HuH-7.5 (cell line): ENCODE measurements around the gene BHLHE23.

ENCODE experiments used
- DNase-seq: peaks from one replicate; pipeline ENCODE4 v3.0.0; 2011; ENCODE audit warnings: low spot score

BHLHE23 gene

DNA sequence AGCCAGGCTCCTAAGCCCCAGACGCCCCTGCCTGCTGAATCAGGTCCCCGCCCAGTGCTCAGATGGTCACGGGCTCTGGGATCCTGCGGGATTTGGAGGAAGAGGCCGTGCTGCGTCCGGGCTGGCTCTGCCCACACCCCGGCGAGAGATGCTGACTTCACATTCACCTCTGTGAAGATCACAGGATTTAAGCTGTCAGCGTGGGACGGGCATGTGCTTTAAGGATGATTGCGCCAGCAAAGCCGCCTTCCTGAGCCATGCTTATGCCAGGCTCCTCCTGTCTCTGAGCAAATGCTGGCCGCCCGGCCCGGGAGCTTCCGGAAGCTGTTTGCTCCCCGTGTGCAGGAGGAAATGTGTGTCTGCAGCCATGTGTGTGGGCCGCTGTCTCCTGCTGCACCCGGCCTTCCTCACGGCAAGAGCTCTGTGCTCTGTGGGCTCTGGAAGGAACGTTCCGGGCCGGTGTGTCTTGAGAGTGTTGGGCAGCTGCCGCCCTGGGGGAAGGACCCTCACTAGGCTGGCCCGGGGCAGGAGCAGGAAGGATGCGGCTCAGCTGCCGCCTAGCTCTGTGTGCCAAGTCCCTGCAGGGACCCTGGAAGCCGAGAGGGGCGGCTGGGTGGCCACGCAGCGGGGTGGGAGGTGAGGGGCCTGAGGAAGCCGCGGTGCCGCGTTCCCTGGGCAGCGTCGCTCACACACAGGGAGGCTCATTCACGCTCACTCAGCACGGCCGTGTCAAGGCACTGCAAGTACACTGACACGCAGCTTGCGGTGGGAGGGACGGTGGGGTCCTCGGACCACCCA lies 19.0 kb upstream of the BHLHE23 start:
- DNase-seq = no peak

DNA sequence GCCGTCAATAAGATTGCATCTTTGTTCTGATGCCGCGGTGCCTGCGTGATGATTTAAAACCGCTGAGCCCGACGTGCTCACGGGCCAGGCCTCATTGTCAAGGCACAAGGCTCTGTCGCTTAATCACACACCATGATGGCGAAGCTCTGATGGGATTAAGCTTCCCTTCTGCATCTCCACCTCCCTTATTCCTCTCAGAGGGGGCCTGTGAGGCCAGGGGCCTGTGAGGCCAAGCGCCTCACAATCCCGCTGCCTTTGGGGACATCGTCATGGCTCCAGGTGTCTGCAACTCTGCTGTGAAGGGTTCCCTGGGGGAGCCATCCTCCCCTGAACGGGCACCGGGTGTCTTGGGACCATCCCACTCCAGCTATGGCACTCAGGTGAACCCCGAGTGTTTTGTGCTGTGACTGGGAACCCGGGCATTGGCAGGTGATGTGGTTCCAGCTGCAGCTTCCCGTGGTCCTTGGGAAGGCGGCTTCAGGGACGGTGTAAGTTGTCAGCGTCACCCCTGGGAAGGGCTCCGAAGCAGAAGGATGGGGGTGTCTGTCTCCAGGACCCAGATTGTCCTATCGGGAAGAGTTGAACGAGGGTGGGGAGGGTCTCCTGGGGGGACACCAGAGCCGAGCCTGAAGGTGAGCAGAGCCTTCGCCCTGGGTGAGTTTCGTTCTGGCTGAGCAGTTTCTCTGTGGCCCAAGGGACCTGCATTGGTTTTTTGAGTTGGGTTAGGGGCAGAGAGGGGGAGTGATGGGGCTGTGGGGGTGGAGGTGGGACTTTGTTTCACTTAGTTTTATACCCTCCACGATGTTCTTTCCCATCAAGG lies 18.0 kb upstream of the BHLHE23 start:
- DNase-seq = no peak

DNA sequence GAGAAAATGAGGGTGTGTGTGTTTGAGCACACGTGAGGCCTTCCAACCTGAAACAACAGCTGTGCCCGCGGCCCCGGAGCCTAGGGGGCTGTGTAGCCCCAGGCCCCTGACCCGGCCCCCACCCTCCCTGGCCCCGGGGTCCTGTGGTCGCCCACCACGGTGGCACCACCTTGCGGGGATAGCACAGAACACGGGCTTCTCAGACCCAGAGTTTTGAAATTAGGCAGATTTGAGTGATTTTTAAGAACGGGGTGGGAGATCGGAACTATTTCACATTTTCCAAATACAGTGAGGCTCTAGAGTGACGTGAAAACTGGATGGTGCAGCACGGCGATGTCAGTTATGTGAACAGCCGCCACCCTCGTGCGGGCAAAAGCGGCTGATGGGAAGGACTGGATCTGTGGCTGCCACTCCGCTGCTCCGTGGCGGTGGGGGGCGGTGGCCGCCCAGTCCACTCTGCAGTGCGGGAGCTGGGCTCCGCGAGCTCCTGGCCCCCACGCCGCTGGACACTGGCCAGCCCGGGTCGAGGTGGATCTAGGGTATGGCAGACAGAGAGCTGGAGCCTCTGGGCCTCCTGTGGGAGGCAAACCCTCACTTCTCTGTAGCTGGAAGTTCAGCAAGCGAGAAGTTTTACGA lies 17.3 kb upstream of the BHLHE23 start:
- DNase-seq = no peak

DNA sequence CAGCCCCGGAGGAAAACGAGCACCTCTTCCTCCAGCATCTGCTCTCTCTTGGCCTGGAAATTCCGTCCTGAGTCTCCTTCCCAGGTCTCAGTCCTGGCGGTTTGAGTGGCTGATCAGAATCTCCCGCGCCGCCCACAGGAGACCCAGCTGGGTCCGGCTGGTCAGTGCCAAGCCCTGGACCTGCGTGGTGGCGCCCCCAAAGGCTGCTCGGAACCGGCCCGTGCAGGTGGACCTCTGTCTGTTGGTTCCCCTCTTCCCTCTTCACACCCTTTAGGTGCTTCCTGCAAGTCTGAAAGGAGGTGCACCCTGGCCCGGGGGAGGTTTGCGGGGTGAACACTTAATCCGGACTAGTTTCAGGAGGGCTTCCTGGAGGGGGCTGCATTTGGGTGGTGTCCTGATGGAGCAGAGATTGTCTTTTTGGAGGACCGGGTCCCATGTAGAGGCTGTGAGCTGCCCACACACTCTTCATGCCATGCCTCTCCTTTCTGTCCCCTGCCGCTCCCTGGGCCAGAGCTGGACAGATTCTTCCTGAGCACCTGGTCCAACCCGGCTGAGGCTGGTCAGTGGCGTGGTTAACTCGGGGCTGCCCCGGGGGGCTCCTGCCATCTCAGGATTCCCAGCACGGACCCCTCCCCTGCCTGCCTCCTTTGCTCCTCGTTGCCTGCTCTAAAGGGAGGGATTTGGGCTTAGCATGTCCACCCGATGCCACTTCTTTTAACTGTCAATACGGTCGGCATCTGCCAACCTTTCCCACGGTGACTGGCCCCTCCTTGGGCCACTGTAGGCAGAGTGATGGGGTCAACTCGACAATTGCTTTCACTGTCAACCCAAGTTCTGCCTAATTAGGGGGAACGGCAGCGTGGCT lies 16.5 kb upstream of the BHLHE23 start:
- DNase-seq = no peak

DNA sequence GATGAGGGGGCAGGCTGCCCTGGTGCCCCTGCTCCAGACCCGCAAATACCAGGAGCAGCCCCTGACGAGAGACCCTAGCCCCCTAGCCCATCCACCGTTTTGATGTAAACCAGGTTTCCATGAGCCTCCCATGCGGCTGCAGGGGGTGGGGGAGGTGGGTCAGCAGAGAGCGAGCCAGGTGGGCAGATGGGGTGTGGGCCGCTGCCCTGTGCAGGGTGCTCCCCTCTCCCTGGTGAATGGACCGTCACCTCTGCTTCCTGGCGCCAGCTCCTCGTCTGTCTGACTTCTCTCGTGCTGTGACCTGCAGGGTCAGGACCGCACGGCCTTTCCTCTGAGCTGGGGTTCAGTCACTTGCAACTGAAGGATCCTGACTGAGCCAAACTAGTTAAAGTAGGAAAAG lies 15.7 kb upstream of the BHLHE23 start:
- DNase-seq = no peak

DNA sequence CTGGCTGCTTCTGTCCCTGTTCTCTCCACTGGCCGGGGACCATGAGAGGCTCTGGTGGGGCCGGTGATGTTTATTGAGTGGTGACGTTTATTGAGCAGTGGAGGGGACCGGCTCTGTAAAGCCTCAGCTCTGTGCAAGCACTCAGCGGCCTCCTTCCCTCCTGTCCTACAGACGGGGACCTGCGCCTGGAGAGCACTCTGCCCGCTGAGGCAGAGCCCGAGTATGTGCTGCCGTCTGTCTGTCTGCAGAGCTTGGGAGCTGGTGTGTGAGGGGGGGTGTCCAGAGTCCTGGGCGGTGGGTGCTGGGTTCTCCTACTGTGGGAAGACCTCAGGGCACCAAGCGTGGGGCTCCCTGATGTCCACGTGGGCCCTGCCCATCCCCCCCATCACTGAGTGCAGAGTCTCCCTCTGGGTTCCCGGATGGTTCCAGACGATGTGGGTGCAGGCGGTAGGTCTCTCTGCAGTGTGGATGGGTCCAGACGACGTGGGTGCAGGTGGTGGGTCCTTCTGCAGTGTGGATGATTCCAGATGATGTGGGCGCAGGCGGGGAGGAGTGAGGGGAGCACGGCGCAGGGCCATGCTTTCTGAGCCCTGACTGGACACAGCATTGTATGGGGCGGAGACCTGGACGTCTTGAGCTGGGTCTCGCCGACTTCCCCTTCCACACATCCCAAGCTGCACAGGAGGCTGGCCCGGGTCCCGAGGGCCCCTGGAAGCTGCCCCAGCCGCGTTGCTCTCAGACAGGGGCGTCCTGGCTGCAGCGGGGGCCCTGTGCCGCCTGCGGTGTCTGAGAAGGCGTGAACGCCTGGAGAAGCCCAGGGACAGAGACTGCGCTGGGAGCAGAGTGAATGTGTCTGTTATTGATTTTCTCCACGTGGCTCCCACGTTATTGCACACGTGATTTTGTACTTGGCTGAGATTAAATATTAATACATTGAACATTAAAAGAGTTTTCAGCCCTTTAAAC lies 14.9 kb upstream of the BHLHE23 start:
- DNase-seq = no peak

DNA sequence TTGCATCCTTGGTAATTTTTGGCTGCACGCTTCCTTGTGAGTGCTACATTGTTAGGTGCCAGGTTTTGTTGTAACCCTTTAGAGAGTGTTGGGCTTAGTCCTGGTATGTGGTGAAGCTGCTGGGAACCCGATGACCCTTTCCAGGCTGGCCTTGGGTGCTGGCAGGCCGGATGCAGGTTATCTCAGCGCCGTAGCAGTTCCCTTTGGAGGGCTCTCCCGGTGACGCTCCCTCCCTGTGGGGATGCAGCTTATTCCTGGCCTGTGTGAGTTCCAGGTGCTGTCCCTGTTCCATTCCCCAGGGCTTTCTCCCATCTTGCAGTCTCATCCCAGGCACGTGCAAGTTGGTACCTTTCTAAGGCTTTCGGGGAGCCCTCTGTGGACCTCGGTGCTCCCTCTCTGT lies 13.9 kb upstream of the BHLHE23 start:
- DNase-seq = no peak

DNA sequence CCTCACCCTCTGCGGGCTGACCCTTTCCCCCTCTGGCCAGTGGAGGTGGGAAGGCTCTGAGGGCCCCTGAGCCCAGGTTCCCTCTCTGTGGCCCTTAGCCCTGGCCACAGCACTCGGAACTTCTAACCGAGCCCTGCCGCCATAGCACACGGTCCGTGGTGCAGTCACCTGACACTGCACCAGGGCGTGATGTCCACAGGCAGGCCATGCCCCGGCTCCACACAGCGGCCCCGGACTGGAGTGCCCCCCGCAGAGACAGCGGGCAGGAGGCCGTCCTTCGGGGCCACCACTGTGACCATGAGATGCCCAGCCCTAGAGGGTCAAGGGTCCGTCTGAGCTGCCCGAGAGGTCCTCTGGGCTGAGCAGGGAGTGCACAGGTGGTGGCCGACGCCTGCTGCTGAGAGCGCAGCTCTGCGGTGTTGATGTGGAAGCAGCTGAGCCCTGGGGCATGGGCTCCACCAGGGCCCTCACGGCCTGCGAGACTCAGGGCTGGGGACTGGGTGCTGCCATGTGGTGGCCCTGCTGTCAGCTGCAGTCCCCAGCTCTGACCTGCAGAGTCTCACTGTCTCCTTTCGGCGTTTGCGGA lies 11.2 kb upstream of the BHLHE23 start:
- no peak for DNase-seq

DNA sequence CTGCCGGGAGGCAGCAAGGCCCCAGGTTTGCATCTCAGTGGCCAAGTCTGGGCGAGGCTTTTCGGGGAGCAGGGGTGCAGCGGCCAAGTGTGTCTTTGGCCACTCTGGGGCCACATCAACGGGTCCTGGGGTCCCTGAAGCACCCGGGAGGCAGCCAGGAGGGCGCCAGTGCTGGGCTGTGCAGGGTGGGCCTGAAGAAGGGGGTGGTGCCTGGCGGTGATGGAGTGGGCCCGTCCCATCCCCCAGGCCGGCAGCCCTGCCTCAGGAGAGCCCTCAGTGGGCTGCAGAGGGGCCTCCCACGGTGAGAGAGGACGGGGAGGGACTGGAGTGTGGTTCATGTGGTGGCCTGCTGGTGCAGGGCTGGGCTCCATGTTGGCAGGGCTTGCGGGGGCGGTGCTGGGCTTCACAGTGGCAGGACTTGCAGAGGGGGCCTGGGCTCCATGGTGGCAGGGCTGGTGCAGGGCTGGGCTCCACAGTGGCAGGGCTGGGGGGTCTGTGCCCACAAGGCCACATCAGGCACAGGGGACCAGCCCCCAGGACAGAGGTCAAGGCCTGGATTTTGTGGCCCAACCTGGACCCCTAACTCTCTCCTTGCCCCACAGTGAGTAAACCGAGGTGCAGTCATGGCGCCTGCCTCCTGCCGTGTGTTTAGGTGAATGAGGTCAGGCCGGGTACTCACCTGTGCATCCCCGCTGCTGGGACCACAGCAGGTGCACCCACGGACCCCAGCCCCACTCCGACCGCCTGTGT lies 10.5 kb upstream of the BHLHE23 start:
- no peak for DNase-seq

DNA sequence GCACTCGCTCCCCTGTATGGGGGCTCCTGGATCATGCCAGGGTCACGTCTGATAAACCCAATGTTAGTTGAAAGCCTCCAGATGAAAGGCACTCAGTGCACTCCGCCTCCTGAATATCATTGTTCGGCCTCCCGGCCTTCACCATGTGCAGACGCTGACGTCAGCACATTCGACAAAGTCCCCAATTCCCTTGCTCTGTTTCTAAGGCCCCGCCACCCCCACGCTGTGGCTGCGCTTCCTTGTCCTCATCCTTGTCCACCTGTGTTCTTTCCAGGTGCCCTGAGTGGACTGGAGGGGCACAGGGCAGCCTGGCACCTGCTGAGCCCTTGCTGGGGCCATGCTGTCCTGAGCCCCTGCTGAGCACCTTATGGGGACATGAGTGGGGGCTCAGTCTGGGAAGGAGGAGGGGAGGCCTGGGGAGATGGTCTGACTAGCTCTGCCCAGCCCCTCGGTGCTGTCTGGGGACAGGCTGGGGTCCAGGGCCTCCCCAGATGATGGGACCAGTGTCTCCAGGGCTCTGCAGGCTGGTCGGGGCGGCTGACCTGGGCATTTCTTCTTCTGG lies 9.8 kb upstream of the BHLHE23 start:
- no peak for DNase-seq

DNA sequence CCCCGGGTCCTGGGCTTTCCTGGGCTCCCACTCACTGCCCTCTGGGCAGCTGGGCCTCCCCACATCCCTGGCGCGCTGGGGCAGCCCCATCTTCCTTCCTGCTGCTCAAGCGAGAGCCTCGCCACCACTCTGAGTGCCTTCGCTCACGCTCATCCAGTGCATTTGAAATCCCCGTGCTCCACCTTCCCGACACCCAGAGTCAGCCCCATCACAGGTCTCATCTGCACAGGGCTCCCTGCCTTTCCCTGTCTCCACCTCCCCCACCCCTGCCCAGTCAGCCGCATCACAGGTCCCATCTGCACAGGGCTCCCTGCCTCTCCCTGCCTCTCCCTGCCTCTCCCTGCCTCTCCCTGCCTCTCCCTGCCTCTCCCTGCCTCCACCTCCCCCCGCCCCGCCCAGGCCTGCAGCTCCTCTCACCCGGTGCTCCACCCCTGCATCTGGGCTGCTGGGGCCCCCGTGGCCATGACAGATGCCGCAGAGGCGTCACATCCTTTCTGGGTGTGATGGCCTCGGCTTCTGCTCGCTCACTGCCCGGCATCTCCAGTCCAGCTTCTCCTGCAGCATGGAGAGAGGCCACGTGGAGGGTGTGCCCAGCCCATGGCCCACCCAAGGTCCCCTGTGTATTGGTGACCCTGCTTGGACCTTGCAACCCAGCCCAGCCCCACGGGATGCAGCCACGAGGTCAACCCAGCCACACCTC lies 9.0 kb upstream of the BHLHE23 start:
- DNase-seq = no peak

DNA sequence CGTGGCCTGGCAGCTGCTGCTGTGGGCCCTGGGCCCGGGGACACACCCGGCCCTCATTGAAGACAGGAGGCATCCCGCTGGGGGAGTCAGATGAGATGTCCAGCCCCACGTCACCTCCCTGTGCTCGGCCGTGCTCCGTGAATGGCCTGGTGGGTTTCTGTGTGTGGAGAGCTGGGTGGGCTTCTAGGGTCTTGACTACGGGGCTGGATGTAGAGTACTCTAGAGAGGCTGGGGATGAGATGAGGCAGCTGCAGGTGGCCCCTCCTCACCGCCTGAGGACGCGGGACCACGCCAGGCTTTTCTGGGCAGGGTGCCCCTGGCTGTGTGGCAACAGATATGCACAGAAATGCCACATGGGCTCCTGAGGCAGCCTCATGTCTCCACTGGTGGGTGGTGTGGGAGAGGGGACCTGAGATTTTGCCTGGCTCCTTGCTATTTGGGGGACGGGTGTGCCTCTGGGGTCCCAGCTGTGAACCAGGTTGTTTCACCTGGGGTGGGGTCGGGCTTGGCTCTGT lies 8.4 kb upstream of the BHLHE23 start:
- no peak for DNase-seq

DNA sequence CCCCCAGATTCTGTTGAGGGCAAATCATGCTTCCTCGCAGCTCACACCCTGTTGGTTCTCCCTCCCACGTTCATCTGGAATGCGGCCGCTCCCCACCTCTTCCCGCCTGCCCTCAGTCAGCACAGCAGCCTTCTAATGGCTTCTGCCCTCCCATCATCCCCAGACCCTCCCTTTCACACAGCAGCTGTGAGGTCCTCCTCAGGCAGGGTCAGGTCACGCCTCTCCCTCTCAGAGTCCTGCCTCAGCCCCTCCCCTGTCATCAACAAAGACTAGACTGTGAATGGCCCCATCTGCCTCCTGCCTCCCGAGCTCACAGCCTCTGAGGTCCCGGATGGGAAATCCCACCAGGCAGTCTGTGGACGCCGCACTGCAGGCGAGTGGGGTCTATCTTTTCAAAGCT lies 7.9 kb upstream of the BHLHE23 start:
- no peak for DNase-seq

DNA sequence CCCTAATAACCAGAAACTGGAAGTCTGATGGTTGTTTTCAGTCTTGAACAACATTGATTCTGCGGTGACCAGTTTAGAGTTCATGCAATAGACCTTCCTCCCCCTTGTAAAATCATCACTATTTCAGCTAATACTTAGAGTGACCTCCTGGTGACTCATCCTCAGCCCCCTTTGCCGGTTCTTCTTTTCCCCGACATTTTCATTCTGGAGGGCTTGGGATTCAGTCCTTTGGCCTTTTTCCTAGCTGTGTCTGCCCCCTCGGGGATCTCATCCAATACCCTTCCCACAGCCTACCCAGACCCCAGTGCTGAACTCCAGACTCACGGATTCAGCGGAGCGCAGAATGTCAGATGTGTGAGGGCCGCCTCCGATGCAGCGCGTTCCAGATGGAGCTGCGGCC lies 7.5 kb upstream of the BHLHE23 start:
- no peak for DNase-seq

DNA sequence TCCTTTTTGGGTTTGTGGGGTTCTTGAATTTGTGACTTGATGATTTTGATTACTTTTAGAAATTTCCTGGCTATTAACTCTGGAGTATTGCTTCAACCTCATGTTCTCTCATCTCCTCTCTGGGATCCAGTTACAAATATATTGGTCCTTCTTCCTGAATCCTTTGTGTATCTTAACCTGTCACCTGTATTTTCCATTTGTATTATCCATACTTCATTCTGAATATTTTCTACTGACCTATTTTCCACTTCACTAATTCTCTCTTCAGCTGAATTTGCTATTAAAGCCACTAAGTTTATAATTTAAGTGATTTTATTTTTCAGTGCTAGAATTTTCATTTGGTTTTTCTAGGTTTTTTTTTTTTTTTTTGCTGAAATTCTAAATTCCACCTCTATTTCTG lies 6.4 kb upstream of the BHLHE23 start:
- no peak for DNase-seq

DNA sequence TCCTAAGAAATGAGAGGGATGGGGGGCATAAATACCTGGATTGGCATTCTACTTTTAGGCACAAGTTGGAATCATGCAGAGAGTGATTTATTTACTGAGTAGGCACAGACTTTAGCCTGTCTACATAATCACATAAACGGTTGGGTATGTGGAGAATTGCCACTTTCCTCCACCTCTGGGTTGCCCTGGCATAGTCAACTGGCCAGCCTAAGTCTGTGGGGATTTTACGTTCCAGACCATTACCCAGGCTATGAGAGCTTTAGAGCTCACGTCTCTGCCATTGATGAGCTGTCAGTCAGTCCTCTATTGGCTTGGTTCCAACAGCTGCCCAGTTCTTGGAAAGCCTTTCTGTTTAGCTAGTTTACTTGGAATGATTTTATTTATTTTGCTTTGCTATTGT lies 5.0 kb upstream of the BHLHE23 start:
- DNase-seq = no peak

DNA sequence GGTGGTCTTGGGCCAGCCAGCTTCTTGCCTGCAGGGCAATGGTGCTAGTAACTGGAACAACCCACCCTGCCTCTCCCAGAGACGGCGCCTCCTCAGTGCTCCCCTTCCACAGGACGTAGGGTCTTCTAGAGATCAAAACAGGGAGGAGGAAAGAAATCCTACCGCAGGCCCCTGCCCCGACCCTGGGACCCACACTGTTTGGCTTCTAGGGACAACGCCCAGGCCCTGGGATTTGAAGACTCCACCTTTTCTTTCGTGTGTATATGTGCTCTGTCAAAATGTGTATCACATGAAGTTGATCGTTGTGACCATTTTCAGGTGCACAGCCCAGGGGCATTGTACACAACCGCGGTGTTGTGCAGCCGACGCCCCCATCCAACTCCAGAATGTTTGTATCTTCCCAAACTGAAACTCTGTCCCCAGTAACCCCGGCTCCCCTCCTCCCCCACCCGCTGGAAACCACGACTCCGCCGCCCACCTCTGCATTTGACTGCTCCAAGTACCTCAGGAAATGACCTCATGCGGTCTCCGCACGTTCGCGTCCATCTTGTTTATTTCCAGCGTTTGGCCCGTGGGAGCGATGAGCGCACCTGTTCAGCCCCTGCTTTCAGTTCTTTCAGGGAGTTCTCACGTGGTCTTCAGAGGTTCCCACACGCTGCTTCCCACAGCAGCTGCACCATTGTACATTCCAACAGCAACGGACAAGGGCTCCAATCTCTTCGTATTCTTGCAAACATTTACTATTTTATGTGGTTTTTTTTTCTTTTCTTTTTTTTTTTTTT lies 3.4 kb upstream of the BHLHE23 start:
- DNase-seq = no peak
